NCI-H510A treated with DMSO at 0.1 percent for 48 hours (cell line): ENCODE measurements around the gene WIPI1.

Experiments
- DNase-seq: peaks from one replicate; lab custom pipeline; 2025; lab: John Stamatoyannopoulos, UW

The WIPI1 gene

GRCh38 chr17:68460146-68460545 is 2.9 kb upstream of the WIPI1 start:
- no peak for DNase-seq

GRCh38 chr17:68459037-68459639 is 1.8 kb upstream of the WIPI1 start:
- no peak for DNase-seq

- DNase-seq, result no peak
These were observed 1.2 kb upstream of the WIPI1 start for GRCh38 chr17:68458260-68459036.

GRCh38 chr17:68457539-68458259 is 403 bp upstream of the WIPI1 start:
- peak; percentile 98 for DNase-seq

- peak; percentile 81 for DNase-seq
These were observed 743 bp downstream of the WIPI1 start for GRCh38 chr17:68456339-68457167.

GRCh38 chr17:68455901-68456338 is 1.4 kb downstream of the WIPI1 start:
- no peak for DNase-seq

GRCh38 chr17:68453991-68454665 is 3.2 kb downstream of the WIPI1 start:
- no peak for DNase-seq

- no peak for DNase-seq
These were observed 4.5 kb downstream of the WIPI1 start for GRCh38 chr17:68452724-68453290.

GRCh38 chr17:68451670-68452354 is 5.5 kb downstream of the WIPI1 start:
- DNase-seq, result no peak

- DNase-seq, result no peak
These were observed 6.5 kb downstream of the WIPI1 start for GRCh38 chr17:68450801-68451200.

GRCh38 chr17:68450391-68450790 is 6.9 kb downstream of the WIPI1 start:
- no peak for DNase-seq

GRCh38 chr17:68449021-68449739 is 8.1 kb downstream of the WIPI1 start:
- DNase-seq, result no peak

GRCh38 chr17:68446626-68447041 is 10.7 kb downstream of the WIPI1 start:
- no peak for DNase-seq

GRCh38 chr17:68445671-68446070 is 11.6 kb downstream of the WIPI1 start:
- DNase-seq, result no peak

GRCh38 chr17:68443972-68444464 is 13.3 kb downstream of the WIPI1 start:
- no peak for DNase-seq

GRCh38 chr17:68441070-68441770 is 16.1 kb downstream of the WIPI1 start:
- no peak for DNase-seq

- DNase-seq, result no peak
These were observed 16.8 kb downstream of the WIPI1 start for GRCh38 chr17:68440526-68440925.

GRCh38 chr17:68439656-68440290 is 17.5 kb downstream of the WIPI1 start:
- DNase-seq, result no peak
